BE2C (cell line): ENCODE measurements around the gene TRIB2.
"Not testable (repeated sequence)": the region's sequence is repeated elsewhere in the genome, so short reads cannot be mapped to it uniquely, and the experiment has no call there.

Experiments
- DNase-seq: peaks from one replicate; pipeline ENCODE4 v3.0.0-alpha.2; 2020
- H3K27me3 ChIP-seq: fragments of 250-450 bp; sonication (Bioruptor Pico); 2 replicates; pipeline ENCODE4 v1.5.1; 2020; ENCODE audit warnings: mild to moderate bottlenecking
- H3K36me3 ChIP-seq: fragments of 250-450 bp; sonication (Bioruptor Pico); 2 replicates; pipeline ENCODE4 v1.5.1; 2020; ENCODE audit warnings: mild to moderate bottlenecking
- H3K4me1 ChIP-seq: fragments of 250-450 bp; sonication (Bioruptor Pico); 2 replicates; pipeline ENCODE4 v1.5.1; 2020
- H3K4me3 ChIP-seq: 2 replicates; pipeline ENCODE4 v1.5.1; 2011; ENCODE audit warnings: low read depth, low read length
- H3K9me3 ChIP-seq: fragments of 250-450 bp; sonication (Bioruptor Pico); 2 replicates; pipeline ENCODE4 v1.5.1; 2020
- CTCF ChIP-seq: IDR thresholded peaks from 2 replicates; pipeline ENCODE4 v1.5.1; 2012; ENCODE audit warnings: mild to moderate bottlenecking, low read depth, low read length

Gene TRIB2

GRCh38 chr2:12675801-12676200, 40.9 kb upstream of the TRIB2 start:
- Histone ChIP-seq H3K36me3 (no peaks in the 10 kb centered on the region), H3K27me3 (no peaks in the 10 kb centered on the region), H3K9me3 (no peaks in the 10 kb centered on the region), H3K4me1 (peaks cover 13% of the 10 kb centered on the region), H3K4me3 (no peak overlapping the region)
- TF ChIP-seq CTCF = no peak
- peak; percentile 48 for DNase-seq

GRCh38 chr2:12676771-12677170, 40.0 kb upstream of the TRIB2 start:
- no peaks in the 10 kb centered on the region for H3K36me3 ChIP-seq
- TF ChIP-seq CTCF = no peak
- no peaks in the 10 kb centered on the region for H3K9me3 ChIP-seq
- H3K4me3 ChIP-seq = no peak overlapping the region
- peaks cover 13% of the 10 kb centered on the region for H3K4me1 ChIP-seq
- DNase-seq = no peak
- H3K27me3 ChIP-seq = no peaks in the 10 kb centered on the region

- peaks cover 13% of the 10 kb centered on the region for H3K4me1 ChIP-seq
- H3K36me3 ChIP-seq = no peaks in the 10 kb centered on the region
- no peak overlapping the region for H3K4me3 ChIP-seq
- no peak for DNase-seq
- H3K9me3 ChIP-seq = no peaks in the 10 kb centered on the region
- TF ChIP-seq CTCF = no peak
- no peaks in the 10 kb centered on the region for H3K27me3 ChIP-seq
These were observed 38.5 kb upstream of the TRIB2 start for GRCh38 chr2:12678186-12678585.

GRCh38 chr2:12679550-12680072, 37.1 kb upstream of the TRIB2 start:
- no peak for TF ChIP-seq CTCF
- Histone ChIP-seq H3K9me3 (no peaks in the 10 kb centered on the region), H3K36me3 (no peaks in the 10 kb centered on the region), H3K27me3 (no peaks in the 10 kb centered on the region), H3K4me1 (peaks cover 12% of the 10 kb centered on the region), H3K4me3 (no peak overlapping the region)
- DNase-seq = no peak

GRCh38 chr2:12680115-12680514, 36.6 kb upstream of the TRIB2 start:
- H3K36me3 ChIP-seq, H3K4me3 ChIP-seq, H3K9me3 ChIP-seq, H3K27me3 ChIP-seq, H3K4me1 ChIP-seq, DNase-seq: not testable (repeated sequence)

GRCh38 chr2:12682017-12682416, 34.7 kb upstream of the TRIB2 start:
- no peaks in the 10 kb centered on the region for H3K27me3 ChIP-seq
- no peaks in the 10 kb centered on the region for H3K9me3 ChIP-seq
- no peak for TF ChIP-seq CTCF
- H3K4me1 ChIP-seq = peaks cover 4% of the 10 kb centered on the region; the same call in 1 of the 2 replicates
- no peaks in the 10 kb centered on the region for H3K36me3 ChIP-seq
- H3K4me3 ChIP-seq = no peak overlapping the region
- DNase-seq = no peak
